Esophagus squamous epithelium (tissue), 5 donors: Measurements from ENCODE around the gene CPTP. TPM values are rescaled to one million over a fixed set of nuclear protein-coding genes. Genes with fewer than 3 reads are reported as not detected.
A peak's percentile ranks its signal among the peaks of the same experiment; 100 is the strongest.

Experiments
- DNase-seq: peaks from one replicate; lab custom pipeline; 2025; lab: John Stamatoyannopoulos, UW
- H3K27ac ChIP-seq, 4 donors: fragments of 200-600 bp; sonication (generic); one replicate each; pipeline ENCODE4 v1.5.1; 2016 to 2019; ENCODE audit warnings: mild to moderate bottlenecking in 1 of 4
- H3K27me3 ChIP-seq, 4 donors: fragments of 200-600 bp; sonication (generic); 1 replicate in 3 of 4; 2 replicates in 1 of 4; pipeline versions ENCODE4 v1.5.1 to v1.6.0; 2017 to 2021; ENCODE audit warnings: antibody characterized with exemption in 1 of 4
- H3K36me3 ChIP-seq, 3 donors: fragments of 200-600 bp; sonication (generic); one replicate each; pipeline ENCODE4 v1.5.1; 2016 to 2019
- H3K4me1 ChIP-seq, 3 donors: fragments of 200-600 bp; sonication (generic); one replicate each; pipeline ENCODE4 v1.5.1; 2017 to 2019
- H3K4me3 ChIP-seq, 4 donors: fragments of 200-600 bp; sonication (generic); 1 replicate in 3 of 4; 2 replicates in 1 of 4; pipeline ENCODE4 v1.5.1; 2016 to 2019; ENCODE audit warnings: mild to moderate bottlenecking in 2 of 4, moderate library complexity in 1 of 4
- H3K9me3 ChIP-seq, 3 donors: fragments of 200-600 bp; sonication (generic); one replicate each; pipeline ENCODE4 v1.5.1; 2016 to 2019
- CTCF ChIP-seq, 6 experiments: fragments of 450-650 bp in 4 of 6; fragments of 200-600 bp in 2 of 6; sonication (generic) in 2 of 6; IDR thresholded peaks; one replicate each; pipeline ENCODE4 v1.5.1; 2016 to 2019; ENCODE audit warnings: antibody characterized with exemption in 6 of 6, mild to moderate bottlenecking in 4 of 6, moderate library complexity in 4 of 6
- POLR2A ChIP-seq, 4 donors: fragments of 450-650 bp; IDR thresholded peaks; one replicate each; pipeline ENCODE4 v1.6.1; 2017; ENCODE audit warnings: antibody characterized with exemption in 4 of 4, mild to moderate bottlenecking in 4 of 4, moderate library complexity in 3 of 4
- WGBS, 2 donors: methylation state at CpG; one replicate each; pipeline ENCODE4 v1.1.5; 2018; 5-methylcytosine and 5-hydroxymethylcytosine counted together
- intact Hi-C: fragments of 100-400 bp; cut with DNase I; formaldehyde crosslinking; loops from one replicate; pipeline ENCODE4 v1.15.0; 2022
- total RNA-seq, 4 donors: library from RNA; depleted of rRNA; stranded (reverse); fragments of >200 nt; gene quantifications; one replicate each; pipeline ENCODE4 v1.1.0, GENCODE V29; 2016
- donor health status: DM: yes; HTN: yes; CAD: no.

Gene CPTP
- total RNA-seq, 4 donors from 2014 or later, result 27.7 to 75.2 (median 33.4) TPM

- H3K4me1 ChIP-seq, result peaks cover 20 to 74% (median 40%) of the 10 kb centered on the region in 3 donors
- H3K9me3 ChIP-seq, result no peaks in the 10 kb centered on the region
- peaks cover 20 to 84% (median 31%) of the 10 kb centered on the region in 3 donors for H3K36me3 ChIP-seq
- no peak overlapping the region for H3K4me3 ChIP-seq
- no peak for TF ChIP-seq CTCF (IDR thresholded peaks at IDR 0.05)
- TF ChIP-seq POLR2A (IDR thresholded peaks at IDR 0.05), result no peak
- WGBS, 2 donors, result 33 to 36% methylated on average over 3 to 9 of the region's 9 CpGs
- no peak for DNase-seq
- H3K27me3 ChIP-seq, result no peaks in the 10 kb centered on the region
- intact Hi-C loops, result no loop called here
- H3K27ac ChIP-seq, result peak overlapping the region; percentile 50 to 87 (median 82)
Measured at GRCh38 chr1:1318131-1318652, 6.4 kb upstream of the CPTP start.

GRCh38 chr1:1318777-1319645 is 5.6 kb upstream of the CPTP start:
- H3K4me3 ChIP-seq, result no peak overlapping the region
- H3K4me1 ChIP-seq, result peaks cover 20 to 82% (median 45%) of the 10 kb centered on the region in 3 donors
- peaks cover 12 to 76% (median 24%) of the 10 kb centered on the region in 3 donors for H3K36me3 ChIP-seq
- DNase-seq, result no peak
- no peaks in the 10 kb centered on the region for H3K9me3 ChIP-seq
- intact Hi-C loops, result no loop called here
- TF ChIP-seq POLR2A (IDR thresholded peaks at IDR 0.05), result no peak
- no peak for TF ChIP-seq CTCF (IDR thresholded peaks at IDR 0.05)
- WGBS, 2 donors, result 78 to 83% methylated on average over 5 to 14 of the region's 36 CpGs
- H3K27me3 ChIP-seq, result no peaks in the 10 kb centered on the region
- peak overlapping the region; percentile 50 to 87 (median 82) for H3K27ac ChIP-seq

- Histone ChIP-seq H3K4me1 (peaks cover 20 to 83% (median 45%) of the 10 kb centered on the region in 3 donors), H3K36me3 (peaks cover 6 to 70% (median 18%) of the 10 kb centered on the region in 3 donors)
- intact Hi-C loops, result no loop called here
Measured at GRCh38 chr1:1319646-1319941, 5.0 kb upstream of the CPTP start.

GRCh38 chr1:1320666-1321448 is 3.7 kb upstream of the CPTP start:
- Histone ChIP-seq H3K27me3 (no peaks in the 10 kb centered on the region), H3K4me3 (no peak overlapping the region), H3K9me3 (no peaks in the 10 kb centered on the region), H3K4me1 (peaks cover 27 to 88% (median 53%) of the 10 kb centered on the region in 3 donors), H3K27ac (peak overlapping the region in 1 of 4 donors; percentile 22), H3K36me3 (peaks cover 5 to 60% (median 10%) of the 10 kb centered on the region in 3 donors)
- DNase-seq, result no peak
- no peak for TF ChIP-seq CTCF (IDR thresholded peaks at IDR 0.05)
- no peak for TF ChIP-seq POLR2A (IDR thresholded peaks at IDR 0.05)
- 40 to 87% methylated on average over 1 to 4 of the region's 23 CpGs for WGBS, 2 donors
- intact Hi-C loops, result no loop called here

More at GRCh38 chr1:1319646-1319941, 5.0 kb upstream of the CPTP start:
- Histone ChIP-seq H3K27me3 (no peaks in the 10 kb centered on the region), H3K4me3 (no peak overlapping the region), H3K9me3 (no peaks in the 10 kb centered on the region), H3K27ac (peak overlapping the region in 2 of 4 donors; percentile 85 to 87)
- 88 to 93% methylated on average over 11 to 12 of the region's 13 CpGs for WGBS, 2 donors
- no peak for DNase-seq
- TF ChIP-seq POLR2A (IDR thresholded peaks at IDR 0.05) (no peak), CTCF (IDR thresholded peaks at IDR 0.05) (no peak)
